HG02884 (cell line): ENCODE measurements around the gene SPG7.

ENCODE experiments used
- ATAC-seq: cut with Tn5 transposase; IDR thresholded peaks from one replicate; pipeline ENCODE4 v1.9.1; 2021; ENCODE audit warnings: mild to moderate bottlenecking, moderate library complexity; ENCODE audit not compliant: unreplicated experiment

SPG7 gene

DNA sequence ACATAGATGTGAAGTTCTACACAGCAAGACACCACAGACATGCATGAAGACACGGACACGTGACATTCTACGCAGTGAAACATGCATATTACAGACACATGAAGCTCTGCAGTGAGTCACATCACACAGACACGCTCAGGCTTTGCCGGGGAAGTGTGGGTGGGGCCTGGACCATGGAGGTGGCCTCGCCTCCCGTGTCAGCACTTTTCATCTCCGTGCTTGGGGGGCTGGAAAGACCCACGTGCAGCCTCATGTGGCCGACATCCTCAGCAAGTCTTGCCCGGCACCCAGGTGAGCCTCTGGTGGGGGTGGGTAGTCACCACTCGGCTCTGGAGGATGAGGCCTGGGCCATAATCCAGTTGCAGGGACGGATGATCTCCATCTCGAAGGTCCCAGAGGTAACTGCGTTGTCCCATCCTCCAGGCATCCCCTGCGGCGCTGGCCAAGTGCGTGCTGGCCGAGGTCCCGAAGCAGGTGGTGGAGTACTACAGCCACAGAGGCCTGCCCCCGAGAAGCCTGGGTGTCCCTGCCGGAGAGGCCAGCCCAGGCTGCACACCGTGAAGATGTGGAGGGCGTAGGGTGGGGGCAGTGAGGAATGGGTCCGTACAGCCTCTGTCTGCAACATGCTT, 88.0 kb downstream of the SPG7 start:
- no peak for ATAC-seq

DNA sequence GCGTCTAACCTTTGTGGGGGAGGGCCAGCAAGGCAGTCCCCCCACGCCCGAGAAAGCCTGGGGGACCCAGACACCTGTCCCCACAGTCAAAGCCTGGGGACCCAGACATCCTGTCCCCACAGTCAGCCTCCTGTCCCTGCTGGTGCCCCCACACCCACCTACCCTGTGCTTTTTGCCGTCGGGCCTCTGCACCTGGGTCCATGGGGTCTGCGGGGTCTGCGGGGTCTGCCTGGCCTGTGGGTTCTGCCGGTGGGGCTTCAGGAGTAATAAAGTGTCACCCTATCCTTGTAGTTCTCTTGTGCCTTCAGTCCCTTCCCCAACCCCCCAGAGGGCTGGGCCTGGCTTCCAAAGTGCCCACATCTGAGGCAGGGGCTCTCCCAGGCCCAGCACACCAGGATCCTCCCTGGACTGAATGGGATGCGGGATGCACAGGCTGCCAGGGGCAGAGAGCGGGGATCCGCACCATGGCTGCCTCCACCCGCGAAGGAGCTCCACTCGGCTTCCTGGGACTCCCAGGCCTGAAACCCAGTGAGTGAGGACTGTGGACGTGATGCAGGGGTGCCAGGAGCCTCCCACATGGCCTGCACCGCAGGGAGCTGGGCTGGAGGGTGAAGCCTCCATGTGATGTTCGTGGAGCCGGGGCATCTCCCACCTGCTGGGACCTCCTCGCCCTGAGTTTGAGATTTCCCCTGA, 88.9 kb downstream of the SPG7 start:
- ATAC-seq = no peak

DNA sequence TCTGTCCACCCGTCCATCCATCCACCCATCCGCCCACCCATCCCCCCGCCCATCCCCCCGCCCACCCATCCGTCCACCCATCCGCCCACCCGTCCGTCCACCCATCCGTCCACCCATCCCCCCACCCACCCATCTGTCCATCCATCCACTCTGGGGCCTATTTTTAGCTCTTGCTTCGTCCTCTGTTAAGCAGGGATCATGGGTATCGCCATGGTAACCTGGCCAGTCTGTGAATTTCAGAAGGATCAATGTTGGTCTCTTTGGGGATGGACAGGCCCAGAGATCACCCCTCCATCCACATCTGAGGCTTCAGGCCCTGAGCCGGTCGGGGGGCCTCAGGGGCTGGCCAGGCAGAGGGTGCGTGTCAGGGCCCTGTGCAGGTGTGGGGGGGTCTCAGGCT, 90.0 kb downstream of the SPG7 start:
- no peak for ATAC-seq

DNA sequence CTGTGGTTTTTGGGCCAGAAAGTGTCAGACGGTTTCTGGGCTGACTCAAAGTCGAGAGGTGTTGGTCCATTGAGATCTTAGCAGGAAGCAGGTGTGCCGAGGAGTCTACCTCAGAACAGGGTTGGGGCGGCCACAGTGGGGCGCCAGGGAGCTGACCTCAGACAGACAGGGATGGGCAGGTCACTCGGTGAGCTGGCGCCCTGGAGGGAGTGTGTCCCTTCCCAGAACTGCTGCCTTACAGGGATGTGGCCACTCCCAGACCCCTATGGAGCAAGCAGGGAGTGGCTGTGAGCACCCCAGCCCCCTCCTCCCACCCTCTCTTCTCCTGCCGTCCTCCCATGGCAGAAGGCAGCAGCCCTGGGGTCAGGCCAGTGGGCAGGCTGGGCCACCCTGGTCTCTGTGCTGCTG, 91.3 kb downstream of the SPG7 start:
- no peak for ATAC-seq

DNA sequence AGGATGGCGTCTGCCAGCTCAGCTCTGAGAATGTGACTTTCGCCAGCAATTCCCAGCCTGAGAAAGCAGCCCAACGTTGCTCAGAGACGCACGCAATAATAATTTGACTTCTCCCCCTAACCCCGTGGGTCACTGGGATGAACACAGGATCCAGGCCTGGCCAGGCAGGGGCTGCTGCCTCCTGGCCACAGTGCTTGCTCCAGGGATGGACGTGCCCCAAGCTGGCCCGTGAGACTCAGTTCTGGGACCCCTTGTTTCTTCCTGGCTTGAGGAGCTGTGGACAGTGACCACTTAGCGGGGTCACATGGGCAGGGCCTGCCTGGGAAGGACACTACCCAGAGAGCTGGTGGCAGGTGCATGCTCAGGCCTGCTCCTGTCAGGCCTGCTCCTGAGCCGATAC, 91.7 kb downstream of the SPG7 start:
- no peak for ATAC-seq

DNA sequence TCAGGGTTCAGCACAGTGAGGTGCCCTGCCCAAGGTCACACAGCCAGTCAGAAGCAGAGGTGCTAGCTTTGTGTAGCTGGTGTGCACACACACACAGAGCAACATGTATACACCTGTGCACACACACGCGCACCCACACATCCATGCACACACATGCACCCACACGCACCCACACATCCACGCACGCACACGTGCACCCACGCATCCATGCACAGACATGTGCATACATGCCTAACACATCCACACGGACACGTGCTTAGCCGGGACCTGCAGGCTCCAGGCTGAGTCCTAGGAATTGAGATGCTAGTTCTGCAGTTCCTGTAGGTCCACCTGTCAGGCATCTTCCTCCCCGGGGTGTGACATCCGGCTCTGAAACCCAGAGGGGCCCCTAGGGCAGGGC, 92.2 kb downstream of the SPG7 start:
- no peak for ATAC-seq

DNA sequence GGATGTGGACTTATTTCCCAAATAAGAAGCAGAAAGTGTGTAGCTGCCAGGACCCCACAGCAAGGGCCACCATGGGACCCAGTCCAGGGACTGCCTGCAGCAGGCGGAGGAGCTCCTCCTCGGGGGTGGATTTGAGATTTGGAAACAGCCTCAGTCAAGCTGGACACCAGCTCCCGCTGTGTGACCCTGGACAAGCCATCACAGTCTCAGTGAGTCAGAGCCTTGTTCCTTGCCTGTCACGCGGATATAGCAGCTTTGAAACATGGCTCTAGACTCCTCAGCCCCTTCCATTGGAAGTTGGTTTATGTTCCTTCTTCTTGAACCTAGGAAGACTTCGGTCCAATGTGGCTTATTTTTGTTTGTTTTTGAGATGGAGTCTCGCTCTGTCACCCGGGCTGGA, 92.8 kb downstream of the SPG7 start:
- ATAC-seq = no peak

DNA sequence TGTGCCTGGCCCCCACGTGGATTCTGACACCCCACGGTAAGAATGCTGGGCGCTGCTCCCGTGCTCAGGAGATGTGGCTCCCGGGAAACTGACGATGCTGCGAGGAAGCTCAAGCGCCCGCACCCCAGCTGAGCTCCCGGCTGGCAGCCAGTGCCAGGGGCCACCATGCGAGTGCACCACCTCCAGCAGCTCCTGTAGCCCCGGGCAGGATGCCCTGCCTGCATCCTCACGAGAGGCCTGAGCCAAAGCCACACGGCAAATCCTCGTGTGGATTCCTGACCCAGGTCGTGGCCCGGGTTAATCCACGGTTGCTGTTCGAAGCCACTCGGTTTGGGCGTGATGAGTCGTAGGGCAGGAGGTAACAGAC, 93.7 kb downstream of the SPG7 start:
- ATAC-seq = no peak

DNA sequence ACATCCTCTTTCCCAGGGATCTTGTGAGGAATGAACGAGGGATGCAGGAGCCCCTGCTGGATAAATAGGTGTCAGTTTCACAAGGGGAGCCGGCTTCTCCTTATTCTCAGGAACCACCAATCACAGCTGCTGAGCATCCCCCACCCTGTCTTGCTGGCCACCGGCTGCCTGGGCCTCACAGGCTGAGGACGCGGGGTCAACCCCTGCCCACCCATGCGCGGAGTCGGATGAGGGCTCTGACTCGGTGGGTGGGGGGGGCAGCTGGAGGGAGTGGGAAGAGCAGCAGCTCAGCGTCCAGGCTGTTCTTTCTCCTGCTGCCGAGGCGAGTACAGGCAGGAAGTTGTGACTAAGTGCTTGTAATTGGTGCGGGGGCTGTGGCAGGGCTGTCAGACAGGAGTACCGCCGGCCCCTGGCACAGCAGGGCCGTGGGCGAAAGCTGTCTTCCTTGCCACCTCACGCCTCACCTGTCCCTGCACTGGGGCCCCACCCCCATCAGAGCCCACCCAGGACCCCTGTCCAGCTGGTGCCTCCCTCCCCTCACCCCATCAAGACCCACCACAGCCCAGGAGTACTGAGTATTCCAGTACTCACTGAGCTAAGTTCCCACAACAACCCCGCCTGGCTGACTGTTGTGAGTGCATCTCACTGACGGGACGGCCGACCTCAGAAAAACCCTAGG, 94.2 kb downstream of the SPG7 start:
- no peak for ATAC-seq

DNA sequence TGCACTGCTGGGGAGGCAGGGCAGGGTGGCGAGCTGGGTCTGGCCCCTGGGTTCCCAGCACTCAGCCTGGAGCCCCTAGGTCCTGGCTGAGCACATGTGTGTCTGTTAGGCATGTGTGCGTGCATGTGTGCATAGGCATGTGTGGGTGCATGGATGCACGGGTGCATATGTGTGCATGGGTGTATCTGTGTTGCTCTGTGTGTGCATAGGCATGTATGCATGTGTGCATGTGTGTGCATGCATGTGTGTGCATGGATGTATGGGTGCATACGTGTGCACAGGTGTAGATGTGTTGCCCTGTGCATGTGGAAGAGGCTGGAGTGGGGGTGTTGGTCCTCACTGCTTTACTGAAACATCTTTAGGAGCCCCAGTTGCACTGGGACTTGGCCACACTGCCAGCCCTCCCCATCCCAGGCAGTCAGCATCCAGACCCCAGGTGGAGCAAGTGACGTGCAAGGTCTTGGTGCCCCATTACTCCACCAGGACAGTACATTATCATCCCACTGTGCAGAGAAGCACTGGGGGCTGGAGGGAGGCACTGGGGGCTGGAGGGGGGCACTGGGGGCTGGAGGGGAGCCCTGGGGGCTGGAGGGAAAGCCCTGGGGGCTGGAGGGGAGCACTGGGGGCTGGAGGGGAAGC, 94.9 kb downstream of the SPG7 start:
- ATAC-seq = no peak

DNA sequence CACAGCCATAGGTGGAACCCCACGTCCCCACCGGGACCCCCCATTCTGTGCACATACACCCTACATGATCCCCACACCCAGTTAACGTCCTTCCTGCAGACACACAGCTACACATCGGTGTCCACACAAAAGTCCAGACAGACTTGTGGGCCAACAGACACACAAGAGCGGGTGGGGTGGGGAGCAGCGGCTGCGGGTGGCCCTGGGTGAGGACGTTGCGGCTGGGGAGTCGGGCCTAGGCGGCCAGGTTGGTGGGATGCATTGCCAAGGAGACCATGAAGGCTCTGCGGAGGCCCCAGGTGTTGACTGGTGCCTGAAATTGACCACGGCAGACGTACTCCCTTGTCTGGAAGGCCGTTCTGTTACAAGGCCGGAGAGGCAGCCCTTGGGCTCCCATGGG, 96.6 kb downstream of the SPG7 start:
- ATAC-seq = no peak

DNA sequence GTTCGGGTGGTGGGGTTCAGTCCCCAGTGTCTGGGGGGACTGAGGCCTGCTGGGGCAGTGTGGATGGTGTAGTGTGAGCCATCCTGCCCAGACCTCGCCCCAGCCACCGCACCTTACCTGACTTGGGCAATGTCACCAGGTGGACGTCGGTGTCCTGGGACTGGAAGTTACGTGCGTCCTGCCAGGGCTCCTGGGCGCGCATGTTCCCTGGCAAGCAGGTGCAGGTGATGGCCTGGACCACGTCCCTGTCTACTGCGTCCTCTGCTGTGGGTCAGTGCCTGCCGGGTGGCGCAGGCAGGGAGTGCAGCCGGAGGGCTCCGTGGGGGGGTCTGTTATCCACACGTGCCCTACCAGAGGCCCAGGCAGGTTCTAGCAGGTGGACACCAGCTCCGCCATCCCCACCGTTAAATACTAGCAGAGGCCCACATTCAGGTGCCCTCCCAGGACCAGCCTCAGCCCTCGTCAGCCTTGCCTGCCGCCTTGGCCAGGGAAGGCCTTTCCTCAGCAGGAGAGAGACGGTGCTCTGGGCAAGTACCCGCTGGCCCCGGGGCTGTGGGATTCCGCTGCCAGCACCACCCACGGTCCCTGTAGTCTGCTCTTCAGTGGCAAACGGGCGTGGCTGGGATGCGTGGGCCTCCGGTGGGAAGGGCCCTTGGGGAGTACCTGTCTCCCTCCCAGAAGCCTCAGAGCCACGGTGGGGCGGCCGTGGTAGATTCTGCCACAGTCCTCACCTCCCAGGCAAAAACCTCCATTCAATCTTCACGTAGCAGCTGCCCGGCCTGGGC, 97.2 kb downstream of the SPG7 start:
- ATAC-seq = no peak

DNA sequence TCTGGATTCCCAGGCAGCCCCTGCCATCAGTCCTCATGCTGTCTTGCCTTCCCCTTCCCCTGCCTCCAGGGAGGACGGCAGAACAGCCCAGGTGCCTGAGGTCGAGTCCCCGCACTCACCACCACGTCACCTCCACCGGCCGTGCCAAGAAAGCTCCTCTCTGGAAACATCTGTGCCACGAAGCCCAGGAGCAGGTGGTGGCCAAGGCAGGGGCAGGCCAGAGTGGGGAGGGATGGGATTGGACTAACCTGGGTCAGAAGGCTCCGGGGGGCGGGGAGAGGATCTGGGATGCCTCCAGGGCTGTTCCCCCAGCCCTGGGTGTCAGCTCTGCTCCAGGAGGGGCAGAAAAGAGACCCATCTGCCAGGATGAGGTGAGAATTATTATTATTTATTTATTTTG, 97.8 kb downstream of the SPG7 start:
- ATAC-seq = no peak
